Activated CD4-positive, alpha-beta T cell treated with anti-CD3 and anti-CD28 coated beads, Interleukin-2, amount 10 ng/mL, durations not matched to agents 24 days and 14 days (primary cell): ENCODE data around the gene PROP1. TPM values are rescaled to one million over a fixed set of nuclear protein-coding genes. Genes with fewer than 3 reads are reported as not detected.
A peak's percentile ranks its signal among the peaks of the same experiment; 100 is the strongest.
"Not testable (repeated sequence)": the region's sequence is repeated elsewhere in the genome, so short reads cannot be mapped to it uniquely, and the experiment has no call there.

ENCODE experiments used
- DNase-seq: peaks from one replicate; pipeline ENCODE4 v3.0.0; 2022
- H3K27ac Mint-ChIP-seq: one replicate; pipeline ENCODE4 v1.8.0; 2022; ENCODE audit warnings: mild to moderate bottlenecking, mixed read lengths
- H3K27me3 Mint-ChIP-seq: one replicate; pipeline ENCODE4 v1.8.0; 2022; ENCODE audit warnings: mixed read lengths
- H3K36me3 Mint-ChIP-seq: one replicate; pipeline ENCODE4 v1.8.0; 2022; ENCODE audit warnings: low read depth, mild to moderate bottlenecking, mixed read lengths
- H3K4me1 Mint-ChIP-seq: one replicate; pipeline ENCODE4 v1.8.0; 2021; ENCODE audit warnings: mixed read lengths
- H3K4me3 Mint-ChIP-seq: one replicate; pipeline ENCODE4 v1.8.0; 2022; ENCODE audit warnings: mild to moderate bottlenecking, moderate library complexity, mixed read lengths
- H3K9me3 Mint-ChIP-seq: one replicate; pipeline ENCODE4 v1.8.0; 2021; ENCODE audit warnings: mixed read lengths
- intact Hi-C: fragments of 100-400 bp; cut with micrococcal nuclease; formaldehyde crosslinking; loops from one replicate; pipeline ENCODE4 v1.15.1; 2023
- total RNA-seq: library from RNA; stranded (reverse); gene quantifications from 2 replicates; pipeline ENCODE4 v1.2.3, GENCODE V29; 2022

PROP1 gene
- not detected in 2 replicates for total RNA-seq

DNA sequence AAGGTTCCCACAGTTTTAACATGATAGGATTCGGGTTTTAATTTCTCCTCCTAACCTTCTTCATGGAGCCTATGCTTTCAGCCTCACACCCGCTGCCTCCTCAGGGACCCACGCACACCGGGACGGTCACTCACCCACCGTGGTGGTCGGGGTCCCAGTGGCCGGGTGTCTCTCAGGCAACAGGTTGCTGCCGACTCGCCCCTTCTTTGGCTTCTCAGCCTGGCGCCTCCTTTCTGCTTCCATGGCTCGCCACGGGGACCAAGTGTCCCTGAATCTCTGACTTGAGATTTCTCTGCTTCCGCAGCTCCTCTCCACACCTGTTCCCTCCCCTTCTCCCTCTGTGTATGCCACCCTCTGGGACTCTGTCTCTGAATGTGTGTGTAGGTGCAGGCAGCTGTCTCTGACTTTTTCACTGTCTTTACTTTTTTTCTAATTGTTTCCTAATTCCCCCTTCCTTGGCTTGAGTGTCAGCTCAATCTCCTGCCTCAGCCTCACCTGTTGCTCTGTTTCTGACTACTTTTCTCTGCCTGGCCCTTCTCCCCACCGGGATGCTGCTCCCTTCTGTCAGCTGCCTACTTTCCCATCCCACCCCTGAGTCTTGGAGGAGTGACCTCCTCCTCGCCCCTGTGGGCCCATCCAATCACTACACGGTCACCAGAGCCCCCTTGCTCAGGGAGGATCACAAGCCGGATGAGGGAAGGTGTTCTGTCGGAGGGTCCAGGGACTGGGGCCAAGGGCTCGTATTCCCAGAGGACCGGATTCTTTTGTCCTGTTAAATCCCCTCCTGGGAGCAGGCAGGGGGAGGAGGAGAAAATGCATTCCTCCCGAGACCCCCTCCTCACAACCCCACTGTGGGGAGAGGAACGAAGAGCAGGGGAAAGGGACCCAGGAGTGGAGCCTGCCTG lies at the start of gene PROP1:
TSS of gene PROP1 (minus strand) at position 552 of the 905 bp plus-strand sequence. CDS start at position 243, 309 bp downstream.
- no peaks in the 10 kb centered on the region for H3K4me1 Mint-ChIP-seq
- H3K4me3 Mint-ChIP-seq = no peak within 1 kb of the TSS
- H3K27ac Mint-ChIP-seq = no peak within 1 kb of the TSS
- intact Hi-C loops = no loop called here
- no peaks in the 10 kb centered on the region for H3K36me3 Mint-ChIP-seq
- H3K27me3 Mint-ChIP-seq = peaks cover 20% of the 10 kb centered on the region
- peak; percentile 46 for DNase-seq
- no peaks in the 10 kb centered on the region for H3K9me3 Mint-ChIP-seq

DNA sequence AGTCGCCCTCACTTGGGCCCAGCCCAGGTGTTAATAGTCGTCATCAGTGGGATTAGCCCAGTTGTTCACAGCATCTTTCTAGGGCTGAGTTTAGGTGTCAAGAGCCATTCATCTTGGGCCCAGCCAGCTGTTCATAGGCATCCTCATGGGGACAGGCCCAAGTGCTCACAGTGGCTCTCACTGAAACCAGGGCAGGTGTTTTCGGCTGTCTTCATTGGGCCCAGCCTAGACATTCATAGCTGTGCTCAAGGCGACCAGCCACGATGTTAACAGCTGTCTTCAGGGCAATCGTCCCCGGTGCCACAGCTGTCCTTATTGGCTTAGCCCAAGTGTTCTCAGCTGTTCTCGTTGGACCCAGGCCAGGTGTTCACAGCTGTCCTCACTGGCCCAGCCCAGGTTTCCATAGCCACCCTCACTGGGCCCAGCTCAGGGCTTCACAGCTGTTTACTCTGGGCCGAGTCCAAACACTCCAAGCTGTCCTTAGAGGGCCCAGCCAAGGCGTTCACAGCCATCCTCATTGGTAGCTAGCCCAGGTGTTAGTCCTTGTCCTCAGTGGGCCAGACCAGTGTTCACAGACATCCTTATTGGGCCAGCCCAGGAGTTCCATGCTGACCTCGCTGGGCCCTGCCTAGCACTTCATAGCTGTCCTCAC lies 23.5 kb upstream of the PROP1 start:
- H3K4me3 Mint-ChIP-seq, H3K27ac Mint-ChIP-seq, DNase-seq, intact Hi-C loops, H3K4me1 Mint-ChIP-seq, H3K36me3 Mint-ChIP-seq, H3K27me3 Mint-ChIP-seq, H3K9me3 Mint-ChIP-seq: not testable (repeated sequence)

DNA sequence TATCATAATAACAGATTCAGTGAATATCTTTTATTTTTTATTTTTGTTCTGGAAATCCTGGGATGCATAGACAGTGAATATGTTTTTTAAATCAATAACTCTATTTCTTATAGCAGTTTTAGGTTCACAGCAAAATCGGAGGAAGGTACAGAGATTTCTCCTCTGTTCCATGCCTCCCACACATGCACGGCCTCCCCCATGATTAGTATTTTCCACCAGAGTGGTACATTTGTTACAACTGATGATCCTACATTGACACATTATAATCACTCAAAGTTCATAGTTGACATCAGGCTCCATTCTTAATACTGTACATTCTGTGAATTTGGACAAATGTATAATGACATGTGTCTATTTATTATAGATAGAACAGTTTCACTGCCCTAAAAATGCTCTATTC lies 16.7 kb upstream of the PROP1 start:
- DNase-seq, H3K4me1 Mint-ChIP-seq, H3K27ac Mint-ChIP-seq, H3K36me3 Mint-ChIP-seq, H3K4me3 Mint-ChIP-seq, H3K9me3 Mint-ChIP-seq, intact Hi-C loops, H3K27me3 Mint-ChIP-seq: not testable (repeated sequence)

DNA sequence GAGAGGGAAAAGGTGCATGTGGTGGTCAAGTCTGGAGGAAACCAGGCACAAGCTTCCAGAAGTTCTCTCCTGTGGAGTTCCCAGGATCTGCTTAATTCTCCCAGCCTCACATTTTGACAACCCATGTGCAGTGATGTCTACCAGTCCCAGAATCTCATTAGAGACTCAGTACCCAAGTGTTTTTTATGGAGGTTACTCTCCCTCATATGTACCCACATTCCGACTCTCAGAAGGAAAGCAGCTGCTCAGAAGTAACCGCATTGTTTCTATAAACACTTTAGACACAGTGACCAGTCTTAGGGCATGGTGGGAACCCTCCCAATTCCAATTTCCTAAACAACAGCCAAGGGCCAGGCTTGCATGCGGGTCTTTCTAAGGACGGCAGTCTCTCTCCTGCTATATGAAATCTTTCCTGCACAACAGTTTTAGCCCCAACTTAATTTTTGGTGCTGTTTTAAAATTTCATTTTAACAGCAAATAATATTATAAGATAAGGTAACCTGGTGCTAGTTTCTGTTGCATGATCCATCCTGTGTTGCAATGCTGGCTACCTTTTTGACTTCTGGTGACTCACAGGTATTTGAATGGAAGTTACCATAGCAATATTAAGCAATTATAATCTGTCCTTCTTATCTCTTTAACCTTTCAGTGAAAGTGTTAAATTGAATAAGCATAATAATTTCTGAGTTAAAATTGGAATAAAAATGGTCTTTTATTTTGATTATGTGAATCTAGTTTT lies 15.9 kb upstream of the PROP1 start:
- H3K36me3 Mint-ChIP-seq, H3K9me3 Mint-ChIP-seq, H3K27me3 Mint-ChIP-seq, intact Hi-C loops, H3K27ac Mint-ChIP-seq, H3K4me3 Mint-ChIP-seq, DNase-seq, H3K4me1 Mint-ChIP-seq: not testable (repeated sequence)

DNA sequence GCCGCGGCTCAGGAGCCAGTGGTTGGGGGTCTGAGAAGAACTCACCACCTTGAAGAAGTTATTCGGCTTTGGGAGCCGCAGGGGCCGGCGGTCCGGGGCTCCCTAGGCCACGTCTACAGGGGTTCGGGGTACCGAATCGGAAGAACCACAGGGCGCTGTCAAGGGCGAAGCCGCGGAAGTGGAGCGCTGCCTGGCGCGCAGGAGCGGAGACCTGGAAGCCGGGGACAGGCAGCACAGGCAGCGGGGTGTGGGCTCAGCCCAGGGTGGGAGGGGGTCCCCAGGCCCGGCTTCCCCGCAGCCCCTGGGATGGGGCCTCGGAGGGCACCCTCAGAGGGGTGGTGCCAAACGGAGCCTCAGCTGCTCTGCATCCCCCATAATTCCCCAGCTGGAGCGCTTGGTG lies 11.2 kb upstream of the PROP1 start:
- H3K4me1 Mint-ChIP-seq, intact Hi-C loops, H3K9me3 Mint-ChIP-seq, H3K27ac Mint-ChIP-seq, H3K36me3 Mint-ChIP-seq: not testable (repeated sequence)
- Mint-ChIP-seq H3K4me3 (peak overlapping the region; percentile 91), H3K27me3 (peaks cover 14% of the 10 kb centered on the region)
- peak; percentile 55 for DNase-seq

DNA sequence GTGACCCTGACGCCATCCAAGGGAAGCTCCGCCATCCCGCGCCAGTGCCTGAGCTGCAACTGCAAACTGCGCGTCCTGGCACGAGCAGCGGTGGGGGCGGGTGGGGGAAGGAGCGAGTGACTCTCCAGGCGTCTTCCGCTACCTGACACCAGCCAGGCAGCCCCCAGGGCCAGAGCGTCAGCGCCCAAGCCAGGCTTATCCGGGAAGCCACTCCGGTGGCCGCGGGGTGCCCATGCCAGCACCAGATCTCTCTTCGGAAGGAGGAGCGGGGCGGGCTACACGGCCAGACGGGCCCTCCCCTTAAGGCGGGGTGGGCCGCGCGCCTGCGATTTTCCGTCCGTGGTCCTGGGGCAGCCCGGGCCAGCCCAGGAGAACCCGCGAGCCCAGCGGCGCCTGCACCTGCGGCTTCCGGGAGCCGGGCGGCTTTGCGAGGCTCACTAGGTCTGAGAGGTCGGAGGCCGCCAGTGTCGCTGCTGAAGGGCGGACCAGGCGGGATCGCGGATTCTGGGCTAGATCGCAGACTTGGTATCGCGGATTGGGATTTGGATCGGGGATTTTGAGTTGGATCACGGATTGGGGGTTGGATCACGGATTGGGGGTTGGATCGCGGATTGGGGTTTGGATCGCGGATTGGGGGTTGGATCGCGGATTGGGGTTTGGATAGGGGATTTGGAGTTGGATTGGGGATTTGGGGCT lies 10.6 kb upstream of the PROP1 start:
- H3K27ac Mint-ChIP-seq = peak overlapping the region; percentile 96
- H3K27me3 Mint-ChIP-seq = peaks cover 15% of the 10 kb centered on the region
- H3K9me3 Mint-ChIP-seq, H3K36me3 Mint-ChIP-seq, H3K4me1 Mint-ChIP-seq, intact Hi-C loops: not testable (repeated sequence)
- DNase-seq = peak; percentile 91
- H3K4me3 Mint-ChIP-seq = peak overlapping the region; percentile 91

DNA sequence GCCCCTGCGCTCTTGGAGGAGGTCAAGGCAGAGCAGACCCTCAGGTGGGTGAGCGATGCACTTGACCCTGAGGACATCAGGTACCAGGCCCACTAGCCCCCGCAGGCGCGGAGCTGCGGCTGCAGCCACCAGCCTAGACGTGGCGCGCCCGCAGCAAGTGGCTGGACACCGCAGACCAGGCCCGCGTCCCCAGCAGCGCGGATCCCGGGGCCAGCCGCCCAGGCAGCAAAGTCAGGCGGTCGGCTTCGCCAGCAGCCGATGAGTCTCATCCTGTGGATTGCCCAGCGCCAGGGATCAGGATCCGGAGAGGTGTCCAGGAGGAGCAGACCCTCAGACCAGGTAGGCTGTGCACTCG lies 10.1 kb upstream of the PROP1 start:
- DNase-seq, H3K9me3 Mint-ChIP-seq, H3K27ac Mint-ChIP-seq, H3K4me1 Mint-ChIP-seq, intact Hi-C loops, H3K36me3 Mint-ChIP-seq: not testable (repeated sequence)
- Mint-ChIP-seq H3K4me3 (peak overlapping the region; percentile 72), H3K27me3 (peaks cover 15% of the 10 kb centered on the region)

DNA sequence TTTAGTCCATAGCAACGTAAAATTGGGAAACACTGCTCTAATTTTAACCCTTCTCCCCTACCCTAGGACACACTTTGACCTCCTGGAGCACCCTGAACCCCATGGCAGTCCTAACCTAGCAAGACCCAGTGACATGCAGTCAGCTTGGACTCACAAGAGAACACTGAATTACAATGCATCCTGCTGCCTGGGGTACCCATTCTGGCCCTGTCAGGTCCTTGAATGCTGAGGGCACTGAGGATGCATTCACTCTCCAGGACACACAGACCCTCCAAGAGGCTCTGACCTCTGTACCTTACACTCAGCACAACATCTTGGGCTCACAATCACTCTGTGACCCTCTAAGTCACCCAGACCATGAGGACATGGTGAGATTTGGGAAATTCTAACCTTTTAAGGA lies 1.8 kb upstream of the PROP1 start:
- peak; percentile 53 for DNase-seq
- Mint-ChIP-seq H3K4me3 (no peak overlapping the region), H3K27ac (no peak overlapping the region), H3K9me3 (no peaks in the 10 kb centered on the region), H3K27me3 (peaks cover 21% of the 10 kb centered on the region), H3K36me3 (no peaks in the 10 kb centered on the region), H3K4me1 (no peaks in the 10 kb centered on the region)
- intact Hi-C loops = no loop called here

DNA sequence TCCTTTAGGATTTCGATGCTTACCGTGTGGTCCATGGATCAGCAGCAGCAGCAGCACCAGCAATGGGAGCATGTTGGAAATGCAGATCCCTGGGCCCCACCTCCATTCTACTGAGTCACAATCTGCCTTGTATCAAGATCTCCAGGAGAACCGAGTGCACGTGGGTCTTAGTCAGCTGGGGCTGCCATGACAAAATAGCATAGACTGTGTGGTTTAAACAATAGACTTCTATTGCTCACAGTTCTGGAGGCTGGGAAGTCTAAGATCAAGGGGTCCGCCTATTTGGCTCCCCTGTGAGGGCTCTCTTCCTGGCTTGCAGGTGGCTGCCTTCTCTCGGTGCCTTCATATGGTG lies 1.3 kb upstream of the PROP1 start:
- H3K4me1 Mint-ChIP-seq = no peaks in the 10 kb centered on the region
- DNase-seq = peak; percentile 25
- intact Hi-C loops = no loop called here

DNA sequence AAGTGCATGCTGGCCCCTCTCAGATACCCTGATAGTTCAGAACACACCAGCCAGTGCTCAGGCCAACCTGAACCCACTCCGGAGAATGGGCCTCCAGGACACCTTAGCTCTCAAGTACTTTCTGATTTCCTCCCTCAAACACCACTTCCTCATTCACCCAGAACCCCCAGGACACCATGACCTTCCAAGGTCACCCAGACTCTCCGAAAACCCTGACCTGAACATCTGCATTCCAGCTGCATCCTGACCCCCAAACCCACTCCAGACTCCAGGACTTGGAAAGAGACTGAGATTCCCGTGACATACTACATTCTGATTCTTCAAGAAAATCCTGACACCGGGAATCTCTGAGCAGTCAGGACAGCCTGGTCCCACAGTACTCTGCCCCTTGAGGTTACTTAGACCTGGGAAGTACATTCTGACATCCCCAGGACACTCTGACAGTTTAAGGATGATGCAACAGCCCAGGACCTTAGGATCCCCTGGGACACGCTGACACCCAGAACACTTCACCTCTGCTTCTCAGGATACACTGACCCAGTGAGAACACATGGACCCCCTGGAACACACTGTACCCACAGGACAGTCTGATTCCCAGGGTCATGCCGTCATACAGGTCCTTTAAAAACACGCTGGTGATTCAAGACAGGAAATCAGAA lies 747 bp upstream of the PROP1 start:
- intact Hi-C loops = no loop called here
- DNase-seq = peak; percentile 48
- Mint-ChIP-seq H3K27me3 (peaks cover 21% of the 10 kb centered on the region), H3K27ac (no peak overlapping the region), H3K4me1 (no peaks in the 10 kb centered on the region), H3K9me3 (no peaks in the 10 kb centered on the region), H3K4me3 (no peak overlapping the region), H3K36me3 (no peaks in the 10 kb centered on the region)

More for the DNA sequence above, 1.3 kb upstream of the PROP1 start:
- Mint-ChIP-seq H3K4me3 (no peak overlapping the region), H3K27ac (no peak overlapping the region), H3K27me3 (peaks cover 21% of the 10 kb centered on the region), H3K9me3 (no peaks in the 10 kb centered on the region), H3K36me3 (no peaks in the 10 kb centered on the region)

DNA sequence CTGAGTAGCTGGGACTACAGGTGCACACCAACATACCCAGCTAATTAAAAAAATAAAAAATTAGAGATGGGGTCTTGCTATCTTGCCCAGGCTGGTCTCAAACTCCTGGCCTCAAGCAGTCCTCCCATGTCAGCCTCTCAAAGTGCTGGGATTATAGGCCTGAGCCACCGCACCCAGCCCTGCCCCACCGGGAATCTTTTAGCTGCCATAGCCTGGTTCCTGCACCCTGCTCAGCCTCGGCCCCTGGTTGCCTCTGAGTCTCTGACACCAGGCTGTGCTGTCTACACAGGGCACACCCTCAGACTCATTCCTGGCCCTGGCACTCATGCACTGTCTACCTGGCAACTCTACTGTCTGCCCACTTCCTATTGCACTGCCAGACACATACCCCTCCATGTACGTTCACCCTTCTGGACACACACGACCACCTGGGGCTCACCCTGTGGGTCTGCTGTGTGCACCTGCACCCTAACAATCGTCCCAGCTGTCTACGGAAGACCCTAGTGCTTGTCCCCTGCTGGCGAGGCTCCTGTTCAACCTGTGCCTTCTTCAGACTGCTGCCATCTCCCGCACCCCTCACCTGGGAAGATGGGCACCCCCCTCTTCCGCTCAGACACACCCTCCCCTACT lies 1.4 kb downstream of the PROP1 start:
- Mint-ChIP-seq H3K9me3 (no peaks in the 10 kb centered on the region), H3K4me1 (no peaks in the 10 kb centered on the region), H3K27me3 (peaks cover 14% of the 10 kb centered on the region), H3K36me3 (no peaks in the 10 kb centered on the region), H3K4me3 (no peak overlapping the region), H3K27ac (no peak overlapping the region)
- intact Hi-C loops = no loop called here
- DNase-seq = peak; percentile 45

DNA sequence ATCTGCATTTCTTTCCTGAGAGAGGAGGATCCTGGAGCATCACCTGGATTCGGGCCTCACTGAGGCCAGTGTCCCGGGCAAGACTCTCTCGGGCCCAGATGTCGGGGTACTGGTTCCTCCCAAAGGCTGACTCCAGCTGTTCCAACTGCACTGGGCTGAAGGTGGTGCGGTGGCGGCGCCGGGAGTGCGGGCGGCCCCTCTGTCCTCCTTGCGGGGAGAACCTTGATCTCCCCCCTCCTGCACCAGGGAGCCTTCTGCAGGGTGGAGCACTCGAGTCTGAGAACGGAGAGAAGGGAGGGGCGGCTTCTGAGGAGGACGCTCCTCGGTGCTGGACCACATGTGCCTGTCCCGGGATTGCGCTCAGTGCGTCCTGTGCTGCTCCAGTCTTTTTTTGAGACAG lies 2.0 kb downstream of the PROP1 start:
- H3K36me3 Mint-ChIP-seq = no peaks in the 10 kb centered on the region
- intact Hi-C loops = no loop called here

DNA sequence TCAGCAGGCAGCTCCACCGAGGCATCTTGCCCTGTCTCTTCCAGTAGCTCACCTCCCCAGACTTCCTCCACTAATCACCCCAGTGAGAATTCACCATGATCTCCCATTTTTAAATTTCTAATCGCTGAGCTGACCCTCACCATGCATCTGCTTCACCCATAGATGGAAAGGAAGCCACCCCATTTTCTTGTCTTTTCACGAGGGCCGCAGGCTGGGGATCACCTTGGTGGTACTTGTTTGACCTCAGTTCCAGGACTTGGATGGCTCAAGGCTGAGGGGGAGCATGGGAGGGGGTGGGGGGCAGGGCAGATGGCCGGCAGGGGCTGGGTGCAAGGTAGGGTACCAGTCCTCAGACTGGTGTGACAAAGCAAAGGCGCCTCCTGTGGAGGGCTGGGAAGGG lies 3.6 kb downstream of the PROP1 start:
- H3K4me3 Mint-ChIP-seq = no peak overlapping the region
- peaks cover 22% of the 10 kb centered on the region for H3K27me3 Mint-ChIP-seq
- no peaks in the 10 kb centered on the region for H3K36me3 Mint-ChIP-seq
- H3K27ac Mint-ChIP-seq = no peak overlapping the region
- no peaks in the 10 kb centered on the region for H3K4me1 Mint-ChIP-seq
- intact Hi-C loops = no loop called here
- no peaks in the 10 kb centered on the region for H3K9me3 Mint-ChIP-seq
- DNase-seq = peak; percentile 44

More for the DNA sequence above, 2.0 kb downstream of the PROP1 start:
- peak; percentile 37 for DNase-seq
- Mint-ChIP-seq H3K4me1 (no peaks in the 10 kb centered on the region), H3K9me3 (no peaks in the 10 kb centered on the region), H3K27ac (no peak overlapping the region), H3K27me3 (peaks cover 17% of the 10 kb centered on the region), H3K4me3 (no peak overlapping the region)
